Stimulated activated CD8-positive, alpha-beta memory T cell treated with anti-CD3 and anti-CD28 coated beads, Interleukin-4, amount 100 ng/mL, for 1 hour (primary cell): ENCODE measurements around the gene ZNF358.

ENCODE experiments used
- DNase-seq, 2 donors: peaks; one replicate each; pipeline ENCODE4 v3.0.0-alpha.2; 2020; ENCODE audit warnings: low read depth in 2 of 2, low spot score in 1 of 2

Gene ZNF358

GRCh38 chr19:7554990-7555864, 39.3 kb downstream of the ZNF358 start:
- DNase-seq, result no peak

- no peak for DNase-seq
Measured at GRCh38 chr19:7556696-7557315, 40.9 kb downstream of the ZNF358 start.

GRCh38 chr19:7558667-7559066, 42.8 kb downstream of the ZNF358 start:
- DNase-seq, result no peak

- no peak for DNase-seq
Measured at GRCh38 chr19:7559102-7559501, 43.2 kb downstream of the ZNF358 start.

GRCh38 chr19:7560255-7560654, 44.4 kb downstream of the ZNF358 start:
- DNase-seq, result no peak

GRCh38 chr19:7561325-7561724, 45.4 kb downstream of the ZNF358 start:
- DNase-seq, result no peak

- no peak for DNase-seq
Measured at GRCh38 chr19:7562646-7563393, 46.9 kb downstream of the ZNF358 start.

- no peak for DNase-seq
Measured at GRCh38 chr19:7564866-7565265, 49.0 kb downstream of the ZNF358 start.

- DNase-seq, result no peak
Measured at GRCh38 chr19:7565332-7565731, 49.4 kb downstream of the ZNF358 start.
